HEK293 (cell line): ENCODE results near the gene TMEM14C.

ENCODE experiments used
- BCL6B ChIP-seq: fragments of 450-650 bp; formaldehyde crosslinking; IDR thresholded peaks from 2 replicates; pipeline ENCODE4 v1.5.1; 2017; ENCODE audit warnings: missing biosample characterization, missing genetic modification characterization
- EGR2 ChIP-seq: fragments of 450-650 bp; formaldehyde crosslinking; IDR thresholded peaks from 2 replicates; pipeline ENCODE4 v1.5.1; 2016; ENCODE audit warnings: low read depth, missing biosample characterization, missing genetic modification characterization
- ELK4 ChIP-seq: IDR thresholded peaks from 2 replicates; pipeline ENCODE4 v1.6.1; 2011; ENCODE audit warnings: mild to moderate bottlenecking, low read depth, low read length, borderline replicate concordance
- GLI4 ChIP-seq: fragments of 450-650 bp; formaldehyde crosslinking; IDR thresholded peaks from 2 replicates; pipeline ENCODE4 v1.5.1; 2016; ENCODE audit warnings: missing biosample characterization, missing genetic modification characterization
- KLF16 ChIP-seq: fragments of 450-650 bp; formaldehyde crosslinking; IDR thresholded peaks from 2 replicates; pipeline ENCODE4 v1.5.1; 2017; ENCODE audit warnings: missing biosample characterization, missing genetic modification characterization
- KLF7 ChIP-seq: fragments of 450-650 bp; formaldehyde crosslinking; IDR thresholded peaks from 2 replicates; pipeline ENCODE4 v1.5.1; 2016; ENCODE audit warnings: missing biosample characterization, missing genetic modification characterization, borderline replicate concordance
- KLF8 ChIP-seq: fragments of 450-650 bp; formaldehyde crosslinking; IDR thresholded peaks from 2 replicates; pipeline ENCODE4 v1.5.1; 2016; ENCODE audit warnings: missing biosample characterization, missing genetic modification characterization
- KLF9 ChIP-seq: fragments of 450-650 bp; formaldehyde crosslinking; IDR thresholded peaks from 2 replicates; pipeline ENCODE4 v1.5.1; 2016; ENCODE audit warnings: missing biosample characterization, missing genetic modification characterization, low read depth
- PRDM1 ChIP-seq: fragments of 450-650 bp; formaldehyde crosslinking; IDR thresholded peaks from 2 replicates; pipeline ENCODE4; 2016; ENCODE audit warnings: missing biosample characterization, missing genetic modification characterization
- REST ChIP-seq: fragments of 450-650 bp; formaldehyde crosslinking; IDR thresholded peaks from 2 replicates; pipeline ENCODE4 v1.5.1; 2016; ENCODE audit warnings: missing biosample characterization, missing genetic modification characterization
- SP7 ChIP-seq: fragments of 450-650 bp; formaldehyde crosslinking; IDR thresholded peaks from 2 replicates; pipeline ENCODE4 v1.5.1; 2016; ENCODE audit warnings: missing biosample characterization, missing genetic modification characterization
- YY1 ChIP-seq: fragments of 450-650 bp; formaldehyde crosslinking; IDR thresholded peaks from 2 replicates; pipeline ENCODE4 v1.5.1; 2018; ENCODE audit warnings: missing biosample characterization, missing genetic modification characterization
- ZBTB20 ChIP-seq: fragments of 450-650 bp; formaldehyde crosslinking; IDR thresholded peaks from 2 replicates; pipeline ENCODE4 v1.5.1; 2016; ENCODE audit warnings: missing biosample characterization, missing genetic modification characterization
- ZBTB44 ChIP-seq: fragments of 450-650 bp; IDR thresholded peaks from 2 replicates; pipeline ENCODE4 v1.5.1; 2018; ENCODE audit warnings: missing biosample characterization, mild to moderate bottlenecking, missing genetic modification characterization
- ZBTB8A ChIP-seq: fragments of 450-650 bp; formaldehyde crosslinking; IDR thresholded peaks from 2 replicates; pipeline ENCODE4 v1.5.1; 2016; ENCODE audit warnings: missing biosample characterization, missing genetic modification characterization
- ZFP3 ChIP-seq: fragments of 450-650 bp; formaldehyde crosslinking; IDR thresholded peaks from 2 replicates; pipeline ENCODE4 v1.5.1; 2016; ENCODE audit warnings: low read depth, missing biosample characterization, missing genetic modification characterization
- ZNF174 ChIP-seq: fragments of 450-650 bp; formaldehyde crosslinking; IDR thresholded peaks from 2 replicates; pipeline ENCODE4 v1.5.0; 2017; ENCODE audit warnings: missing biosample characterization, mild to moderate bottlenecking, missing genetic modification characterization
- ZNF19 ChIP-seq: fragments of 450-650 bp; formaldehyde crosslinking; IDR thresholded peaks from 2 replicates; pipeline ENCODE4; 2016; ENCODE audit warnings: missing biosample characterization, missing genetic modification characterization, low read depth
- ZNF202 ChIP-seq: fragments of 450-650 bp; formaldehyde crosslinking; IDR thresholded peaks from 2 replicates; pipeline ENCODE4 v1.5.1; 2016; ENCODE audit warnings: missing biosample characterization, missing genetic modification characterization, borderline replicate concordance
- ZNF221 ChIP-seq: fragments of 450-650 bp; formaldehyde crosslinking; IDR thresholded peaks from 2 replicates; pipeline ENCODE4 v1.5.1; 2017; ENCODE audit warnings: missing biosample characterization, missing genetic modification characterization, borderline replicate concordance
- ZNF324 ChIP-seq: fragments of 450-650 bp; formaldehyde crosslinking; IDR thresholded peaks from 2 replicates; pipeline ENCODE4 v1.5.1; 2016; ENCODE audit warnings: missing biosample characterization, missing genetic modification characterization
- ZNF423 ChIP-seq: fragments of 450-650 bp; formaldehyde crosslinking; IDR thresholded peaks from 2 replicates; pipeline ENCODE4 v1.5.1; 2016; ENCODE audit warnings: missing biosample characterization, missing genetic modification characterization
- ZNF600 ChIP-seq: fragments of 450-650 bp; formaldehyde crosslinking; IDR thresholded peaks from 2 replicates; pipeline ENCODE4 v1.5.1; 2016; ENCODE audit warnings: missing biosample characterization, missing genetic modification characterization
- ZNF623 ChIP-seq: fragments of 450-650 bp; formaldehyde crosslinking; IDR thresholded peaks from 2 replicates; pipeline ENCODE4 v1.5.1; 2016; ENCODE audit warnings: missing biosample characterization, missing genetic modification characterization
- ZNF664 ChIP-seq: fragments of 450-650 bp; formaldehyde crosslinking; IDR thresholded peaks from 2 replicates; pipeline ENCODE4 v1.5.1; 2016; ENCODE audit warnings: missing biosample characterization, missing genetic modification characterization
- ZNF701 ChIP-seq: fragments of 450-650 bp; formaldehyde crosslinking; IDR thresholded peaks from 2 replicates; pipeline ENCODE4 v1.5.1; 2016; ENCODE audit warnings: missing biosample characterization, missing genetic modification characterization
- ZNF76 ChIP-seq: fragments of 450-650 bp; formaldehyde crosslinking; IDR thresholded peaks from 2 replicates; pipeline ENCODE4; 2016; ENCODE audit warnings: low read depth, missing biosample characterization, missing genetic modification characterization, borderline replicate concordance
- ZSCAN16 ChIP-seq: fragments of 450-650 bp; formaldehyde crosslinking; IDR thresholded peaks from 2 replicates; pipeline ENCODE4 v1.5.1; 2016; ENCODE audit warnings: missing biosample characterization, missing genetic modification characterization
- ZSCAN18 ChIP-seq: fragments of 450-650 bp; formaldehyde crosslinking; IDR thresholded peaks from 2 replicates; pipeline ENCODE4 v1.5.1; 2016; ENCODE audit warnings: missing biosample characterization, missing genetic modification characterization
- ZSCAN4 ChIP-seq: fragments of 450-650 bp; formaldehyde crosslinking; IDR thresholded peaks from 2 replicates; pipeline ENCODE4 v1.5.1; 2017; ENCODE audit warnings: missing biosample characterization, missing genetic modification characterization

The TMEM14C gene

GRCh38 chr6:10694302-10695085 is 28.4 kb upstream of the TMEM14C start, which contains the start of the genes C6orf52 and PAK1IP1 (continued):
- no peak for TF ChIP-seq PRDM1 (tag by site-specific recombination)
- TF ChIP-seq KLF9 (tag by site-specific recombination) = peak; percentile 86
- TF ChIP-seq ZNF664 (tag by site-specific recombination) = peak; percentile 31; the same call in 1 of the 2 replicates
- 0 out of 2 replicates have a peak, but pooled peaks have one; percentile 7 for TF ChIP-seq ZFP3 (tag by site-specific recombination)
- peak; percentile 57; the same call in 1 of the 2 replicates for TF ChIP-seq YY1 (tag by site-specific recombination)
- no peak for TF ChIP-seq ZNF174 (tag by site-specific recombination)
- TF ChIP-seq ZSCAN4 (tag by site-specific recombination) = no peak
- TF ChIP-seq SP7 (tag by site-specific recombination) = peak; percentile 91
- peak; percentile 98 for TF ChIP-seq KLF7 (tag by site-specific recombination)
- TF ChIP-seq ZSCAN18 = peak; percentile 53; the same call in 1 of the 2 replicates
- no peak for TF ChIP-seq GLI4 (tag by site-specific recombination)
- TF ChIP-seq ZBTB20 (tag by site-specific recombination) = peak; percentile 94
- peak; percentile 93 for TF ChIP-seq ZBTB8A
- peak; percentile 67; the same call in 1 of the 2 replicates for TF ChIP-seq ZBTB44 (tag by site-specific recombination)
- no peak for TF ChIP-seq ZNF423 (tag by site-specific recombination)
- TF ChIP-seq ZNF600 (tag by site-specific recombination) = peak; percentile 92
- no peak for TF ChIP-seq ZSCAN16 (tag by site-specific recombination)
- no peak for TF ChIP-seq ZNF202 (tag by site-specific recombination)
- peak; percentile 29; the same call in 1 of the 2 replicates for TF ChIP-seq ZNF623 (tag by site-specific recombination)
- peak; percentile 50; the same call in 1 of the 2 replicates for TF ChIP-seq ZNF76
- TF ChIP-seq REST (tag by site-specific recombination) = peak; percentile 62; the same call in 1 of the 2 replicates
- TF ChIP-seq ELK4 = 0 out of 2 replicates have a peak, but pooled peaks have one; percentile 52
- TF ChIP-seq ZNF19 (tag by site-specific recombination) = no peak
- peak; percentile 97 for TF ChIP-seq ZNF324 (tag by site-specific recombination)
- peak; percentile 95 for TF ChIP-seq KLF8 (tag by site-specific recombination)
- TF ChIP-seq ZNF221 (tag by site-specific recombination) = no peak
- TF ChIP-seq ZNF701 = no peak
- TF ChIP-seq KLF16 (tag by site-specific recombination) = no peak
- TF ChIP-seq EGR2 (tag by site-specific recombination) = peak; percentile 15; the same call in 1 of the 2 replicates
- TF ChIP-seq BCL6B (tag by site-specific recombination) = 0 out of 2 replicates have a peak, but pooled peaks have one; percentile 56
